ENCODE data around the gene THOP1. TPM values are rescaled to one million over a fixed set of nuclear protein-coding genes. Genes with fewer than 3 reads are reported as not detected.
A peak's percentile ranks its signal among the peaks of the same experiment; 100 is the strongest.

Gene THOP1
- 10 to 100 TPM in 2 of 4 donors, 1 to 10 TPM in 2; 5.9 to 51.8 (median 25.2) TPM for total RNA-seq

DNA sequence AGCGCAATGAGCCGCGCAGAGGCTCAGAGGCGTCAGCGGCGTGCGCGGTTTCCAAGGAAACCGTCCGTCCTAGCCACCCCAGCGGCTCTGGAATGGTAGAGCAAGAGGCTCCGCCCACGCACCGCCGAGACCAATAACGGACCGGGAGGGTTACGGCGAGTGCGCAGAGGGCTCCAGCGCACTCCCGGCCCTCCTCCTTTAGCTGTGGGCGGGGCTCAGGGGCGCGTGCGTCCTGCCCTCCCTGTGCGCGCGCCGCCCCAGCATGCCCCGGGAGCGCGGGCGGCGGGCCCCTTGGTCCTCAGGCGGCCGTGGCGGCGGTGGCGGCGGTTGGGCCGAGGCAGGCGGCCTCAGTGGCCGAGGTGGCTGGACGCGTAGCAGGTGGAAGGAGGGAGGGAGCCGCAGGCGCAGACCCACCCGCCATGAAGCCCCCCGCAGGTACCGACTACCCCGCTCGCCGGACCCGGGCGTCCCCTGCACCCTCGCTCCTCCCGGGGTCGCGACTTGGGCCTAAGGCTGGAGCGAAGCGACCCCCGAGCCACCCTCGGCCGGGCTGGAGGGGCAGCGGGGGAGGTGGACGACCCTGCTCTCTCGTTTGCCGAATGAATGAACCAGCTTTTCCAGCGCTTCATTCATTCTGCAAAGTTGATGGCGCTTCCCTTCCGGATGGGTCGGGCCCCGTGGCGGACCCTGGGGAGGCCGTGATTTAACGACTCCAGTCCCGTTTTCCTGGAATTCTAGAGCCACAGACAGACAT is at the start of gene THOP1:
Gene THOP1, plus strand, starts transcription at position 260 of the 754 bp plus-strand sequence. Its CDS starts 160 bp downstream, at position 420.
- Histone ChIP-seq H3K27ac (peak within 1 kb of the TSS; percentile 18 to 70), H3K36me3 (no peaks in the 10 kb centered on the region), H3K4me1 (peaks cover 5 to 15% of the 10 kb centered on the region in 2 donors), H3K9me3 (no peaks in the 10 kb centered on the region), H3K27me3 (no peaks in the 10 kb centered on the region), H3K4me3 (peak within 1 kb of the TSS; percentile 56 to 98)
- peak in 1 of 2 donors; percentile 70 for TF ChIP-seq POLR2A (IDR thresholded peaks at IDR 0.05)
- TF ChIP-seq, protein P1, sequence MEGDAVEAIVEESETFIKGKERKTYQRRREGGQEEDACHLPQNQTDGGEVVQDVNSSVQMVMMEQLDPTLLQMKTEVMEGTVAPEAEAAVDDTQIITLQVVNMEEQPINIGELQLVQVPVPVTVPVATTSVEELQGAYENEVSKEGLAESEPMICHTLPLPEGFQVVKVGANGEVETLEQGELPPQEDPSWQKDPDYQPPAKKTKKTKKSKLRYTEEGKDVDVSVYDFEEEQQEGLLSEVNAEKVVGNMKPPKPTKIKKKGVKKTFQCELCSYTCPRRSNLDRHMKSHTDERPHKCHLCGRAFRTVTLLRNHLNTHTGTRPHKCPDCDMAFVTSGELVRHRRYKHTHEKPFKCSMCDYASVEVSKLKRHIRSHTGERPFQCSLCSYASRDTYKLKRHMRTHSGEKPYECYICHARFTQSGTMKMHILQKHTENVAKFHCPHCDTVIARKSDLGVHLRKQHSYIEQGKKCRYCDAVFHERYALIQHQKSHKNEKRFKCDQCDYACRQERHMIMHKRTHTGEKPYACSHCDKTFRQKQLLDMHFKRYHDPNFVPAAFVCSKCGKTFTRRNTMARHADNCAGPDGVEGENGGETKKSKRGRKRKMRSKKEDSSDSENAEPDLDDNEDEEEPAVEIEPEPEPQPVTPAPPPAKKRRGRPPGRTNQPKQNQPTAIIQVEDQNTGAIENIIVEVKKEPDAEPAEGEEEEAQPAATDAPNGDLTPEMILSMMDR (IDR thresholded peaks at IDR 0.05), result peak in 1 of 4 experiments; percentile 8
- intact Hi-C loops (cut with DNase I; ENCODE audit: low total_unique reads), result no loop called here
- DNase-seq, result peak; percentile 98

DNA sequence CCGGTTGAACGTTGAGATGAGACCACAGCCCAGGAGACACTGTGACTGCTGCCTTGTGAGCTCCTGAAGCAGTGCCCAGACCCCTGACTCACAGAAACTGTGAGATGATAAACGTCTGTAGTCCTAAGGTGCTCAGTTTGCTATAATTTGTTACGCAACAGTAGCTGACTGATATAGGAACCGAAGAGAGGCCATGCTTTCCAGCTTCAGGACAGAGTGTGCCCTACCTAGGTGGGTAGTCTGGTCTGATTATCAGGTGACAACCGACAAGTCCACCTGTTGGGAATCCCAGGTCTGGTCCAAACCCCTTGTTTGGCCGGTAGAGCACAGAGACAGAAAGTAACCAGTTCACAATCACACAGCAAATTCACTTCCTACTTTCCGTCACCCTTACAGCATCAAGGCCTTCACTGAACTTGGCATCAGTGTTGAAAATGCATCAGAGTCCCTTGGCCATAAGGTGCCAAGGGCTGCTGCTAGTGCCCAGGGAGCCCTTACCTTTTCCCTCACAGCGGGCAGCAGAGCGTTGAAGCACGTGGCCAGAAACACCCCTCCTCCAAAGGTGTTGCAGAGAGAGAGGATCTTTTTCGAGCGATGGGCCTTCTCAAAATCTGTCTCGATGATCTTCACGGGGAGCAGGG is 48.6 kb upstream of the THOP1 start:
- Histone ChIP-seq H3K4me3 (no peak overlapping the region), H3K4me1 (peaks cover 0 to 4% of the 10 kb centered on the region in 2 donors), H3K36me3 (no peaks in the 10 kb centered on the region), H3K27me3 (no peaks in the 10 kb centered on the region), H3K27ac (no peak overlapping the region), H3K9me3 (no peaks in the 10 kb centered on the region)
- no peak for DNase-seq
- intact Hi-C loops (cut with DNase I; ENCODE audit: low total_unique reads), result no loop called here
- TF ChIP-seq, protein P1 (IDR thresholded peaks at IDR 0.05), result no peak
- TF ChIP-seq POLR2A (IDR thresholded peaks at IDR 0.05), result no peak

DNA sequence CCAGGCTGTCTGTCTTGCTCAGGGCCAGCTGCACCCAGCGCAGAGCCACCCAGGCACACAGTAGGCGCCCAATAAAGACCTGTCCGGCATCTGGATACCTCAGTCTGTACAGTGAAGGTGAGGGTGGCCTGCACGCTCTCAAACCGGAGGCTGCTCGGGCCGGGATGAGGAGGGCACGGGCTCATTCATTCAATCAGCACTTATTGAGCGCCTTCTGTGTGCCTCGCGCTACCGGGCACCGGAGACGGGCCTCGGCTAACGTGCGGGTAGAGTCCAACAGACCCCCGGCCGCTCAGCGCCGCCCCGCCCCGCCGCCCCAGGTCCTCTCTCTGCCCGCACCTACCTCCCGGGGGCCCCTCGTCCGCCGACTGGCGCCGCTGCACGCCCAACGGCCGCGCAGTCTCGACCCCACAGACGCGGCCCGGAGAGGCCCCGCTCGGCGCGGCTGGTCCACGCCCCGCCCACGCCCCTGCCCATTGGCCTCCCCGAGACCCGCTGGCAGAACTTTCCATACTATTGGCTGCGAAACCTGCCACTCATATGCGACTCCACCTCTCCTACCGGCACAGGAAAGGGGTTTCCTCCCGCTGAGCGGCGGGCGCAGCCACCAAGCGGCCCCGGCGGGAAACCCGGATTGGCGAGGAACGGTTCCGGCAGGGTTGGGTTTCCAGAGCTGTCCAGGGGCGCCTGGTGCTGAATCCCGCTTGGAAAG is 45.5 kb upstream of the THOP1 start, which contains the start of gene SLC39A3:
Gene SLC39A3, minus strand, starts transcription at position 416 of the 712 bp plus-strand sequence. CDS start 2,760 bp downstream, outside the sequence.
- intact Hi-C loops (cut with DNase I; ENCODE audit: low total_unique reads), result no loop called here

DNA sequence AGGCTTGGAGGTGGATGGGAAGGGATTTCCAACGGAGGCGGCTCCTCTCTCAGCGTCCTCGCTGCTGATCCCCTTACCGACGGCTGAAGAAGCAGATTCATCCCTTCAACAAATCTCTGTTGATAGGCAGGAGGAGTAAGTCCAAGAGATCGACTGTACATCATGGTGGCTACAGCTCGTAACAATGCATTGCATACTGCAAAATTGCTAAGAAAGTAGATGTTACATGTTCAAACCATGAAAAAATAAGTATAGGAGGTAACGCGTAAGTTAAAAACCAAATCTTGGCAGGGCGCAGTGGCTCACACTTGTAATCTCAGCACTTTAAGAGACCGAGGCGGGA is 45.0 kb upstream of the THOP1 start:
- Histone ChIP-seq H3K27ac (no peak overlapping the region), H3K4me3 (peak overlapping the region in 1 of 2 donors; percentile 92), H3K36me3 (no peaks in the 10 kb centered on the region), H3K9me3 (no peaks in the 10 kb centered on the region), H3K27me3 (no peaks in the 10 kb centered on the region), H3K4me1 (peaks cover 0 to 4% of the 10 kb centered on the region in 2 donors)
- TF ChIP-seq POLR2A (IDR thresholded peaks at IDR 0.05), result no peak
- TF ChIP-seq, protein P1 (IDR thresholded peaks at IDR 0.05), result no peak
- DNase-seq, result no peak
- intact Hi-C loops (cut with DNase I; ENCODE audit: low total_unique reads), result no loop called here

More for the DNA sequence above, 45.5 kb upstream of the THOP1 start, which contains the start of gene SLC39A3:
- Histone ChIP-seq H3K9me3 (no peaks in the 10 kb centered on the region), H3K4me3 (peak within 1 kb of the TSS; percentile 68 to 92), H3K4me1 (peaks cover 0 to 4% of the 10 kb centered on the region in 2 donors), H3K27ac (peak within 1 kb of the TSS in 1 of 2 donors; percentile 73), H3K36me3 (no peaks in the 10 kb centered on the region), H3K27me3 (no peaks in the 10 kb centered on the region)
- TF ChIP-seq, protein P1 (IDR thresholded peaks at IDR 0.05), result peak; percentile 8 to 70 (median 46)
- peak; percentile 36 to 37 for TF ChIP-seq POLR2A (IDR thresholded peaks at IDR 0.05)
- peak; percentile 99 for DNase-seq

All from uterus (tissue), 4 donors.